Activated effector memory CD4-positive, alpha-beta T cell treated with anti-CD3 and anti-CD28 coated beads, Interleukin-2, amount 50 U/mL, for 16 hours (primary cell): ENCODE measurements around the gene PGM2L1.
A peak's percentile ranks its signal among the peaks of the same experiment; 100 is the strongest.
"Not testable (repeated sequence)": the region's sequence is repeated elsewhere in the genome, so short reads cannot be mapped to it uniquely, and the experiment has no call there.

Experiments
- DNase-seq: peaks from one replicate; pipeline ENCODE4 v3.0.0-alpha.2; 2020

The PGM2L1 gene

DNA sequence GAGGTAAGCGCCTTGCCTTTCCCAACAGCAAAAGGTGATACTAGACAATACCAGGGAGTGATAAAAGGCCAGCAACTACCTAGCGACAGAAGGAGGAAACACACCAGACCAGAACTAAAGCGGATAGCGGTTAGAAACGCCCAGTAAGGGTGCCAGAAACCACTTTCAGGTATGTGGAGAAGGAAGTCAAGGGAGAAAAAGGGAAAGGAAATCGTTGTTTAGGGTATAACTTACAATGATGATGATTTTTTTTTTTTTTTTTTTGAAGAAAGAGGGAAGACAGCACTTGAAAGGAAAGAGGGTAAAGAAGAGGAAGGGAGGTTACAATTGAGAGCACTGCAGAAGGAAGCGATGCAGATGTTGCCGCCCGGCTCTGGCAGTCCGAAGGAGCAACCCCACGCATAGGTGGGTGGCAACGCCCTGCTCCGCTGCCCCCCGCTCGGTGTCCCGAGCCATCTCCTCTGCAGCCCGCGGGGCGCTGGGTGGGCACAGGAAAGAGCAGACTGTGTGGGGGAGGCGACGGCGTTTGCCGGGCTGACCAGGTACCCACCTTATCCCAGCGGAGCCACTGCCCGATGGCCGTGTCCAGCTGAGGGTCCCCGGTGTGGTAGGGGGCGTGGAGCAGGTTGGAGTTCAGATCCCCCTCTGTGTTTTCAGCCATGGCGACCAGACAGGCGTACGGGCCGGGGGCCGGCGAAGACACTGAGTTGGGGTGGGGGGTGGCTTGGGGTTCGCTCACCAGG, 561 bp downstream of the PGM2L1 start:
- peak; percentile 81 for DNase-seq

DNA sequence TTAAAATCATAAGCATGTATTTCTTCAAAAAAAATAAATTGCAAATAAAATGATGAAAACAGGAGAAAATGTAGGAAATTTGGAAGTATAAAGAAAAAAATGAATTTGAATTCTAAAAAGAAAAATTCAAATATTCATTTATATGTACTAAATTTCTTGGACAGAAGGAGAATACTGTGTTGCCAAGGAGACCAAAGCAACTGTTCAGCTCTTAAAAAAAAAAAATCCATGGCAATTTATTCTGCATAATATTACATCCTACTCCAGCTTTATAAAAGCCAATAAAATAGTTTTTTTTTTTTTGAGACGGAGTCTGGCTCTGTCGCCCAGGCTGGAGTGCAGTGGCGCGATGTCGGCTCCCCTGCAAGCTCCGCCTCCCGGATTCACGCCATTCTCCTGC, 6.0 kb downstream of the PGM2L1 start:
- no peak for DNase-seq

DNA sequence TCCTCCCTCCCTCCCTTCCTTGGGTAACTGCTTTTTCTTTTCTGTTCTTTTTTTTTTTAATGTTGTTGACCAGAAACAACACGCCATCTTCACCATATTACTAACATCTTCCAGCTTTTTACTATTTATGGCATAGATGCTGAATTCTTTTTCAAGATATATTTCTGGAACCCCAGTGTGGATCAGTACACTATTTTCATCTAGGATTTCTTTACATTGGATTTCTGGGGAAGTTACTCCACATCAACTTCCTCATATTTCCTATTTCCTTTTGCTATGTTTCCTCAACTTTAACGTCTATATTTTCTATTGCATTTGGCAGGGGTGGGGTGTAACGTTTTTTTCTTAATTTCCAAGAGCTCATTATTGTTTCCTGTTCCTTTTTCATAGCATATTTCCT, 7.0 kb downstream of the PGM2L1 start:
- no peak for DNase-seq

DNA sequence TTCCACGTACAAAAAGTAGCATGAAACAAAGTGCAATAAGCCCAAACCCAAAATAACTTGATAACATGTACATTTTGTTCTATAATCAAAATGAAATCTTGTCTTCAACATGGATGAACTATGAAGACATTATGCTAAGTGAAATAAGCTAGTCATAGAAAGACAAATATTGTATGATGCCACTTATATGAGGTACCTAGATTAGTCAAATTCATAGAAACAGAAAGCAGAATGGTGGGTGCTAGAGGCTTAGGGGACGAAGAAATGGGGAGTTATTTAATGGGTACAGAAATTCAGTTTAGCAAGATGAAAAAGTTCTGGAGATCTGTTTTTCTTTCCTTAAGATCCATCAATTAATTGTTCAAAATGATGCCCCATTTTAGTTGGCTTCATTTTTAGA, 7.5 kb downstream of the PGM2L1 start:
- no peak for DNase-seq

DNA sequence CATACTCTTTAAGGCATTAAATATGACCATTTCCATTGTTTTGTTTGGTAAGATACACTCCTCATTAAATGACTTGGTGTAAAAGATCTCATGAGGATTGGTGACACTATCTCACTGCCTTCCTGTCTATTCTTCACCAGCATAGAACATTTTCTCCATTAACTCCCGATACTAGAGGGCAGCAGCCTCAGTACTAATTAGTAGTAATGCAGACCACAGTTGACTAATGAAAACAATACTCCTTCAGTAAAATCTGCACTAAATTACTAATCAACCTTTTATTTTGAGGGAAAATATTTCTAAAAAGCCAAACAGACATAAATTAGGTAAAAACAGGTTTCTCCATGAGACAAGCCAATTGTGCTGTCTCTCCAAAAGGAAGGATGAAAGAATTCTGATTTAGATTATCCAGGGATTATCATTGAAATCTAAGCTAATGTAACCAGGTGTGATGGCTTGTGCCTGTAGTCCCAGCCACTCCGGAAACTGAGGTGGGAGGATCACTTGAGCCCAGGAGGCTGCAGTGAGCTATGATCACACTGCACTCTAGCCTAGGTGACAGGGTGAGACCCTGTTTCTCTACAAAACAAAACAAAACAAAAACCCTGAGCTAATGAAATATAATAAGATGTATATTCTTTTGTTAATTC, 9.4 kb downstream of the PGM2L1 start:
- peak; percentile 79 for DNase-seq

DNA sequence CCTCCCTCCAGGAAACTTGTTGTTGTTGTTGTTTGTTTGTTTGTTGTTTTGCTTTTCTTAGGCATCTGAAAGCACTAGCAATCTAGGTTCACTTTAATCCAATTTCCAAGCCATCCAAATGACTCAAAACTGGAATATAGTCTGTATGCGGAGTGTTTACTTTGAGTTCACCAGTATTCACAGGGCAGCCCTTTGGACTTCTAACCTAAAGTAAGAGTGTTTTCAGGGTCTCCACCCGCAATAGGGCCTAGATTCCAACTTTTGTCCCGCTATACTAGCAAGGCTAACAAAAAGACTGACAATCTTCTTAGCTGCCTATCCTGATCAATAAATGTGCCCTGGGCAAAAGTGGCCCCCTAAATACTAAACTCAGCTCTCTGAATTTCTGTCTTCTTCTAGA, 13.6 kb downstream of the PGM2L1 start:
- no peak for DNase-seq

DNA sequence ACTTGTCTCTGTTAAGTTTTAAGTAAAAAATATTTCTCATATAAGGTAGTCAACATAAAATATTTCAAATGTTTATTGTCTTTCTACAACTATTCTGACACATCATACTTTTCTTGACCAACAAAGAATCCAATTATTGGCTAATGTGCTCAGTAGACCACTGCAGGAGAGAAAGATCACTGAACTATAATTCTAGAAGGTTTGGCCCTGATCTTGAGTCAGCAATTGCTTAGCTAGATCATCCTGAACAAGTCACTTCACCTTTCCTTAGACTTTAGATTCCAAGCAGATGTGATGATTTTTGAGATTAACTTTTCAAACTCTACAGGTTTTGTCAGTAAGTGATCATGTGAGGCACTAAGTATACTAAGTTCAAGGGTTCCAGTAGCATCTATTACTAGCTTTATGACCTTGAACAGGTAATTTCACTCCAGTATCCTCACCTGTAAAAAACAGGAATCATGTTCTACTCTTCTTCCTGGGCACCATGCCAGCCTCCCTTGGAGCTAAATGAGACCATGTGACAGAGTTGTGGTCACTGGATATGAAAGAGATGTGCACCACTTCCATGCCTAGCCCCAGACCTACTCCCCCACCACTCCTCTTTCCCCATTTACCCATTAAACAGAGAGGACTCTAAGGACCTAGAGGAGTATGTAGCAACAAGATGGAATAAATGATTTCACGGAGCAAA, 17.3 kb downstream of the PGM2L1 start:
- DNase-seq = no peak

GRCh38 chr11:74377689-74378088, 20.5 kb downstream of the PGM2L1 start:
- DNase-seq = no peak

DNA sequence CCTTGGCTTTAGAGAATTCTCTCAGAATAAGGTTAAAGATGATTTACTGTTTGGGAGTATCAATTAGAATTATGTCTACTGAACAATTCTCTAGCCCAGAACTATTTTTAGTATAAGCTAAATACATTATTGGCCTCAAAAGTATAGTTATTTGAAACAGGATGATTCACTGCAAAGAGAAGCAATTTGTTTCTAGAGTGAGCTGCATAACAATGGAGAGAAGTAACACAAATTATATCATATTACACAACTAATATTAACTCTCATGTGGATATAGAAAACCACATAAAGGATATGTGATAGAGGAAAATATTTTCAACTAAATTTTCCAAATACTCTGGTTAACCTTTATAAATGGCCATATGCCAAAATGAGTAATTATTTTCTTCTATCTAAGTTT, 24.9 kb downstream of the PGM2L1 start:
- DNase-seq = no peak

DNA sequence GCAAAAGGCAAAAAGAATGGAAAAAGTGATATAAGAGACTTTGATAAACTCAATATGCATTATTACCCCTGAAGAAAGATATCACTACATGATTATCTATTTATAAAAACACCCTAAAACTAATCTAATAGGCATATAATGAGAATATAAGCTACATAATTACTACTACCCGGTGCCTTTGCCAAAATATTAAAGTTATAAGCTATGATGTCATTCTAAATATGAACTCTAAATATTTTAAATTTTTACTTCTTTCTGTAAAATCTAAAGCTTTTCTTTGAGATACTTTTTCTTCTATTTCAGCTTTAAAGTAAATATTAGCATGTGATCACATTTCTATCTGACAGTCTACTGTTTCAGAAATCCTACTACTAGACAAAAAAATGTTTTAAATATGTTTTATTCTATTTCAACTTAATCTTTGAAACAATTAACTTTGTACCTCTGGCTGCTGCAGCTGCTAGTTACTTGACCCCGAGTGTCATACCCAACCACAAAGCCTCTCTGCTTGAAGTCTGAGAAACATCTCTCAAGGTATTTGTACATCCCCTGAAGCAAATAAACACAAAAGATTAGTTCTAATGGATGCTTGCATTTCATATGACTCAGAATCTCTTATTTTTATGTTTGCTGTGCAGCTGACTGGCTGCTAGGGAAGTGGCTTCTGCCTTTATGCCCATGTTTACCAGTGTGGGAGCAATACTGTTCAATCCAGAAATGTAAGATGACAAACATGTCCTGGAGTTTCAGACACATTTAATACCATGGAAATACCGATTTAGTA, 26.8 kb downstream of the PGM2L1 start:
- DNase-seq = no peak

- DNase-seq = no peak
These were observed 28.1 kb downstream of the PGM2L1 start for GRCh38 chr11:74370123-74370522.

DNA sequence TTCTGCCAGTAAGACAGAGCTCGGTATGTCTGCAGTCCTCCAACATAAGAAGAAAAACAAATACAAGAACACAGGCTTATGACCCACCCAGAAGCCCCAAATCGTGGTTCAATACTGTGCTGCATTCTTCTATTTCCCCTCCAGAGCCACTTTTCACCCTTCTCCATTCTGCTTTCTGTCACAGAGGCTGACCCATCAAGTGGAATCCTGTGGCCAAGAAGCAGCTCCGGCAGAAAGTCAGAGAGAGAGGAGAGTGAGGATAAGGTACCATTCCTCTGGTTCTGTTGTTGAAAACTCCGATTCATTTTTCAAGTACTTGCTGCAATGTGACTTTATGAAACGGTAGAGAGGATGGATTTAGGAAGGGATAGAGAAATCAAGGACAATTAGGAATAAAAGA, 30.4 kb downstream of the PGM2L1 start:
- DNase-seq = no peak

GRCh38 chr11:74366576-74366975, 31.7 kb downstream of the PGM2L1 start:
- no peak for DNase-seq

DNA sequence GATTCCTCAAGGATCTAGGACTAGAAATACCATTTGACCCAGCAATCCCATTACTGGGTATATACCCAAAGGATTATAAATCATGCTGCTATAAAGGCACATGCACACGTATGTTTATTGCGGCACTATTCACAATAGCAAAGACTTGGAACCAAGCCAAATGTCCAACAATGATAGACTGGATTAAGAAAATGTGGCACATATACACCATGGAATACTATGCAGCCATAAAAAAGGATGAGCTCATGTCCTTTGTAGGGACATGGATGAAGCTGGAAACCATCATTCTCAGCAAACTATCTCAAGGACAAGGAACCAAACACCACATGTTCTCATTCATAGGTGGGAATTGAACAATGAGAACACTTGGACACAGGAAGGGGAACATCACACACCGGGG, 32.4 kb downstream of the PGM2L1 start:
- DNase-seq = not testable (repeated sequence)

- no peak for DNase-seq
These were observed 40.8 kb downstream of the PGM2L1 start for GRCh38 chr11:74357449-74357848.

- no peak for DNase-seq
These were observed 42.6 kb downstream of the PGM2L1 start for GRCh38 chr11:74355626-74356025.

DNA sequence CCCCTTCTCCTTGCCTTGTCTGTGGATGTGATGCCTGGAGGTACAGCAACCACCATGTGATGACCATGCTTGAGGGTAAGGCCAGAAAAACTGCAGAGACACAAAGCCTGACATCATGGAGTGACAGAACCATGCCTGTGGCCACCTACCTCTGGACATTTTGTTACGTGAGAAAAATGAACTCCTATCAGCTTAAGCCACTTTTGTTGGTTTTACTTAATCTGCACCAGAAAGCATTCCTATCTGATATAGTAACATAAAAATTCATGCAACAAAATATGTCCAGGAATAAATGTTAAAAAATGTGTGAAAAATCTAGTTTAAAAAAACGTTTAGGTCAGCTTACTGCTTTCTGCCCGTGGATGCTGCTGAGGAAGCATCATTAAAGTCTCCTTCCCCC, 44.2 kb downstream of the PGM2L1 start:
- DNase-seq = no peak

DNA sequence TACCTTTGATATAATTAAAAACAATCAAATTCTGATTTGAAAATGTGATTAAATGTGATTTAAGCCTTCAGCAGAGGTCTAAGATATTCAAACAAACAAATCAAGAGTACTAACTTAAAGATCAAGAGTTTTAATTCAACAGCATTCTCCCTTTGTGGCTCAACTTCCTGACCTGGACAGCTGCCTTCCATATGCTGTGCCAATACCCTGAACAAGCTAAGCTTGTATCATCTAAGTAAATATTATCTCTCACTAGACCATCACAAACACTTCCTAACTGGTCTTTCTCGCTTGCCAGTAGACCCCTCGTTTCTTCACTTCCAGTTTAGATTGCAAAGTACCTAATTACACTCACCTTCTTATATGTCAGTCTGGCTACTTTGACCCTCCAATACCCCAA, 50.9 kb downstream of the PGM2L1 start:
- no peak for DNase-seq

DNA sequence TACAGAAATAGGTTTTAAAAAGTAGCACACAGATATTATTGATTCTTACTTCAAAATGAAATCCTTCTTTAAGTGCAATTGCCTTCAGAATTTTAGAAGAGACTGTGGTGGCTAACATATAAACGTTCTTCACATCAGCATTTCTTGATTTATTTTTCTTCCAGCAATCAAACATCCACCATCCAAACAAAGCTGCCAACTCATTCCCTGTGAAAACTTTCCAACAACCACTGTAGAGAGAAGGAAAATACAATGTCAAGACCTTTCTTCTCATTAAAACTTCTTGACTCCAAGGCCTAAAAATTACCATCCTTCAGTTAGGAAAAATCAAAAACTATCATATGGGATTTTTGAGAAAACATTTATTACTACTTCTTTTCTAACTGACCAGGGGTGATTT, 52.8 kb downstream of the PGM2L1 start:
- no peak for DNase-seq

DNA sequence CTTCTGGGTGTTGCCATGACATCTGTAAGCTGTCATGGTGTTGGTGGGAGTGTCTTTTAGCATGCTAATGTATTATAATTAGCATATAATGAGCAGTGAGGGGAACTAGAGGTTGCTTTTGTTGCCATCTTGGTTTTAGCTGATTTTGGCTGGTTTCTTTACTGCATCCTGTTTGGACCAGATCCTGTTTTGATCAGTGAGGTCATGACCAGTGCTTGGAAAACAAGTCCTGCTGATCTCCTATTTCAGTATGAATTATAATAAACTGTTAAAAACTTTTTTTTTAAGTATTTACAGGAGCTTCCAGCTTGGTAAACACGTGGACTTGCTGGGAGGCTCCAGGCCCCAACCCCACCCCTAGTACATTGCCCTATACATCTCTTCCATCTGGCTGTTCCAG, 56.3 kb downstream of the PGM2L1 start:
- DNase-seq = no peak

DNA sequence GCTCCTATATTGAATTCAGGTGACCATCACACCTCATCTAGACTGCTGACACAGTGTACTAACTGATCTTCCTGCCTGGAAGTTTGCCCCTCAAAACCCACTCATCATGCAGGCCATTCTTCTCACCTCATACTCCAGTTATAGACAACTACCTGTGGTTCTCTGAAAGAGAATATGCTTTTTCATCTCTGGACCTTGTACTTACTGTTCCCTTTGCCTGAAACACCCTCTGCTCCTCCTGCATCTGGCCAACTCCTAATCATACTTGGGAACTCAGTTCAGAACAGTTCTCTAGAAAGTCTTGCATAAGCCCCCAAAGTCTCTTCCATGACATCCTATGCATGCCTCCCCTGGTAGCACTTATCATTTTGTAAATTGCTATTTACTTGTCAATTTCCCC, 58.6 kb downstream of the PGM2L1 start:
- no peak for DNase-seq

DNA sequence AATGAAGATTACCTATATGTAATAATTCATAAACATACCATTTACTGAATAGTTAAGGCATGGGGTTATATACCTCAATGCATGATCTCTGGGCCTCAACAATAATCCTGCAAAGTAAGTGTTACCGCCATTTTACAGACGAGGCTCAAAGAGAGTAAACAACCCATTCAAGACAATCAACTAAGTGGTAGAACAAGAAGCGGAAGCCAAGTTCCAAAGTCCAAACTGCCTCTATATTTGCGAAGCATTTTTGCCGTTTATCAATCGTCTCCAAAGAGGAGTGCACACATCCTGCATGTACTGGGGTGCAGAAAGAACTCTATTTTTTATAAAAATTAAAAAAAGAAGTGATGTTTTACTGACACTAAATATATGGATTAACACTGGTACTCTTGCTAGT, 59.3 kb downstream of the PGM2L1 start:
- no peak for DNase-seq

DNA sequence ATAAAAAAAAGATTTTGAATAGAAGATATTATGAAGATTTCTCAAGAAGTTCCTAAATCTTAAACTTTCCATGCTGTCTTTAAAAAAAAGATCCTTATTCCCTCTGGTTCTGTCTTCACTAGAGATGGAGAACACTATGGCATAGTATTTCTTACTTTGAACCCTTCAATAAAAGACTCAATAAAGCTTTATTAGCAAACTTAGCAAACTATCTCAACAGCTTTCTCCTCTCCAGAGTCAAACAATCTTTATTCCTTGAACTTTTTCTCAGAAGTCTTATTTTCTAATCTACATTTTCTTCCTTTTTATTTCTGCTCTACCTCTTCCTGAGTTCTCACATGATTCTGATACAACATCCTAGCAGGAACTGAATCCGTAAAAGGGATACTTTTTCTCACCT, 65.0 kb downstream of the PGM2L1 start:
- no peak for DNase-seq

- no peak for DNase-seq
These were observed 65.9 kb downstream of the PGM2L1 start for GRCh38 chr11:74332291-74332690.
